ENCODE data around the gene ADRA2C. TPM values are rescaled to one million over a fixed set of nuclear protein-coding genes. Genes with fewer than 3 reads are reported as not detected.

ADRA2C gene
- total and polyA plus RNA-seq, 9 of the 15 experiments (the other 6 are each of a cell fraction or from before 2014, with no cell fraction given), result 0.06 to 0.58 (median 0.14) TPM; not detected in 2

DNA sequence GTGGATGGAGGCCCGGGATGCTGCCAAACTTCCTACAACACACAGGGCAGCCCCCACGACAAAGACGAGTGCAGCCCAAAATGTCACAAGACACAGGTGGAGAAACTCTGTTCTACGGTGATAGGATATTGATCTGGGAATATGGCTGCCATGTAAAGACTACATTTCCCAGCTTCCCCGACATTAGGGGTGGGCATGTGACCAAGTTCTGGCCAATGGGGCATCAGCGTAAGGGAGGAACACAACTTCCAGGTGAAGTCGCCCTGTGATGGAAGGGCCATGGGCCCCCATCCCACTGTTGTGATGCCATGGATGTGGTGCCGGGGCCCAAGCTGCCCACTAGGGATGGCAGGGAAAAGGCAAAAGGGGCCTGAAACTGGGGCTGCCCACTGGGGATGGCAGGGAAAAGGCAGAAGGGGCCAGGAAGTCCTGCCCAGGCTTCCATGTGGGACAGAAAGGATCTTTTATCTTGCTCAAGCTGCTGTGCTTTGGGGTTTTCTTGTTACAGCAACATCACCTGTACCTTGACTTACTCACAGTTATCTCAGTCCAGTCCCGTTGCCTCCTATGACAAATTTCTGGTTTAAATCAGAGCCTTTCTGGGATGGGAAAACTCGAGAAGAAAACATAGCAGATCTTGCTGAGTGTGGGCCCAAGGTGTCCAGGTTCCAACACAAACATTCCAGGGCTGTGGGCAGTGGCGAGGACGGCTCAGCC is 9.7 kb upstream of the ADRA2C start:
- H3K79me2 ChIP-seq (ENCODE audit: control insufficient read depth, insufficient read depth, low read length), result no peaks in the 10 kb centered on the region
- H3K27me3 ChIP-seq (ENCODE audit: control insufficient read depth in 2 of 2, insufficient read depth in 2 of 2, low read length in 2 of 2), result peaks cover 10 to 79% of the 10 kb centered on the region in 2 experiments; a peak in 4 of 5 replicates
- no peak overlapping the region for H3K27ac ChIP-seq (ENCODE audit: extremely low read depth, low read depth, low read length)
- H3K9me3 ChIP-seq (replicated peaks; ENCODE audit: control insufficient read depth, insufficient read depth, low read depth, low read length), result no peaks in the 10 kb centered on the region
- no peak overlapping the region for H3K4me3 ChIP-seq
- no TSS peak for BruUV-seq (replicated peaks)
- ChIA-PET CTCF (ENCODE audit: low intra/inter-chr PET ratio) (no interaction called here), POLR2A (interaction anchor here (1.0 kb wide), 1 partner anchor 25 kb away, joined by 3 read pairs; no protein-coding TSS in a partner anchor)
- H3K9me1 ChIP-seq (ENCODE audit: control insufficient read depth, insufficient read depth, low read length), result no peaks in the 10 kb centered on the region
- H2AFZ ChIP-seq (ENCODE audit: low read depth, low read length), result no peak overlapping the region
- intact Hi-C loops (cut with micrococcal nuclease) (no loop called here), in situ Hi-C loops (cut with MboI) (no loop called here)
- WGBS (ENCODE audit: insufficient coverage, low coverage, missing lambda C conversion rate), result under 1% methylated on average over 12 of the region's 12 CpGs
- FAIRE-seq, result no peak
- H3K36me3 ChIP-seq (ENCODE audit: control insufficient read depth, insufficient read depth, low read length), result no peaks in the 10 kb centered on the region
- no peak overlapping the region for H3K4me2 ChIP-seq (ENCODE audit: insufficient read depth, low read length)
- peak; percentile 9 to 74 (median 66) for DNase-seq (ENCODE audit: extremely low read depth in 1 of 4, low spot score in 3 of 4)
- H3K9ac ChIP-seq (ENCODE audit: insufficient read depth in 1 of 2, low read depth in 2 of 2, low read length in 2 of 2), result no peak overlapping the region
- no peaks in the 10 kb centered on the region for H3K4me1 ChIP-seq (replicated peaks in 1 of 2; ENCODE audit: control insufficient read depth in 2 of 2, insufficient read depth in 2 of 2, low read length in 2 of 2)
- peak; percentile 84 for ATAC-seq
- H4K20me1 ChIP-seq (replicated peaks; ENCODE audit: control insufficient read depth, insufficient read depth, low read length), result 0 out of 2 replicates have a peak, but pooled peaks cover 4% of the 10 kb centered on the region
- no peak for TF ChIP-seq NCOR1 (IDR thresholded peaks at IDR 0.05)
- no peak for TF ChIP-seq SMARCB1 (IDR thresholded peaks at IDR 0.05; ENCODE audit: insufficient read length, low read depth)
- peak; percentile 63 to 73; a peak in 3 of 4 replicates for TF ChIP-seq SIX5 (IDR thresholded peaks at IDR 0.05; ENCODE audit: borderline replicate concordance in 1 of 2, insufficient read depth in 1 of 2, low read depth in 1 of 2, low read length in 2 of 2)
- TF ChIP-seq IFI16 (CRISPR knock-in tag; IDR thresholded peaks at IDR 0.05), result no peak
- TF ChIP-seq CREB1 (IDR thresholded peaks at IDR 0.05), result no peak
- TF ChIP-seq CREB1 (CRISPR knock-in tag; IDR thresholded peaks at IDR 0.05), result no peak
- peak; percentile 82 for TF ChIP-seq ZNF143 (CRISPR knock-in tag; IDR thresholded peaks at IDR 0.05)
- TF ChIP-seq BDP1 (IDR thresholded peaks at IDR 0.05; ENCODE audit: insufficient read depth, insufficient read length), result no peak
- TF ChIP-seq, protein P1, sequence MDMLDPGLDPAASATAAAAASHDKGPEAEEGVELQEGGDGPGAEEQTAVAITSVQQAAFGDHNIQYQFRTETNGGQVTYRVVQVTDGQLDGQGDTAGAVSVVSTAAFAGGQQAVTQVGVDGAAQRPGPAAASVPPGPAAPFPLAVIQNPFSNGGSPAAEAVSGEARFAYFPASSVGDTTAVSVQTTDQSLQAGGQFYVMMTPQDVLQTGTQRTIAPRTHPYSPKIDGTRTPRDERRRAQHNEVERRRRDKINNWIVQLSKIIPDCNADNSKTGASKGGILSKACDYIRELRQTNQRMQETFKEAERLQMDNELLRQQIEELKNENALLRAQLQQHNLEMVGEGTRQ (CRISPR knock-in tag; IDR thresholded peaks at IDR 0.05), result peak; percentile 95
- peak; percentile 82; the same call in 1 of the 2 replicates for TF ChIP-seq ZNF12 (CRISPR knock-in tag; IDR thresholded peaks at IDR 0.05)
- peak; percentile 83 for TF ChIP-seq RAD51 (IDR thresholded peaks at IDR 0.05; ENCODE audit: borderline replicate concordance, low read depth)
- no peak for TF ChIP-seq ZNF146 (CRISPR knock-in tag; IDR thresholded peaks at IDR 0.05; ENCODE audit: unreplicated experiment)
- peak; percentile 70 for TF ChIP-seq NFYB (IDR thresholded peaks at IDR 0.05; ENCODE audit: extremely low read depth, insufficient read length)
- TF ChIP-seq NR2C1 (IDR thresholded peaks at IDR 0.05), result no peak
- TF ChIP-seq NR2C1 (tag; IDR thresholded peaks at IDR 0.05), result no peak
- TF ChIP-seq, protein P2, sequence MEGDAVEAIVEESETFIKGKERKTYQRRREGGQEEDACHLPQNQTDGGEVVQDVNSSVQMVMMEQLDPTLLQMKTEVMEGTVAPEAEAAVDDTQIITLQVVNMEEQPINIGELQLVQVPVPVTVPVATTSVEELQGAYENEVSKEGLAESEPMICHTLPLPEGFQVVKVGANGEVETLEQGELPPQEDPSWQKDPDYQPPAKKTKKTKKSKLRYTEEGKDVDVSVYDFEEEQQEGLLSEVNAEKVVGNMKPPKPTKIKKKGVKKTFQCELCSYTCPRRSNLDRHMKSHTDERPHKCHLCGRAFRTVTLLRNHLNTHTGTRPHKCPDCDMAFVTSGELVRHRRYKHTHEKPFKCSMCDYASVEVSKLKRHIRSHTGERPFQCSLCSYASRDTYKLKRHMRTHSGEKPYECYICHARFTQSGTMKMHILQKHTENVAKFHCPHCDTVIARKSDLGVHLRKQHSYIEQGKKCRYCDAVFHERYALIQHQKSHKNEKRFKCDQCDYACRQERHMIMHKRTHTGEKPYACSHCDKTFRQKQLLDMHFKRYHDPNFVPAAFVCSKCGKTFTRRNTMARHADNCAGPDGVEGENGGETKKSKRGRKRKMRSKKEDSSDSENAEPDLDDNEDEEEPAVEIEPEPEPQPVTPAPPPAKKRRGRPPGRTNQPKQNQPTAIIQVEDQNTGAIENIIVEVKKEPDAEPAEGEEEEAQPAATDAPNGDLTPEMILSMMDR (IDR thresholded peaks at IDR 0.05 in 2 of 3, conservative IDR thresholded peaks at IDR 0.05 in 1 of 3; ENCODE audit: insufficient read depth in 2 of 3, low read depth in 1 of 3, low read length in 3 of 3), result no peak
- no peak for TF ChIP-seq HDAC1 (IDR thresholded peaks at IDR 0.05)
- no peak for TF ChIP-seq MTA1 (IDR thresholded peaks at IDR 0.05; ENCODE audit: borderline replicate concordance)
- peak; percentile 37 to 90 (median 71) for TF ChIP-seq YY1 (IDR thresholded peaks at IDR 0.05; ENCODE audit: borderline replicate concordance in 1 of 3, control insufficient read depth in 1 of 3, extremely low read depth in 1 of 3, insufficient read depth in 3 of 3, insufficient read length in 1 of 3, insufficient replicate concordance in 2 of 3, low read depth in 1 of 3, low read length in 2 of 3)
- TF ChIP-seq ZBTB17 (CRISPR knock-in tag; IDR thresholded peaks at IDR 0.05), result no peak

All from K562 (cell line).